NCI-H128 (cell line): ENCODE measurements around the gene TBC1D3B.
"Not testable (repeated sequence)": the region's sequence is repeated elsewhere in the genome, so short reads cannot be mapped to it uniquely, and the experiment has no call there.

ENCODE experiments used
- DNase-seq: peaks from one replicate; lab custom pipeline; 2025; ENCODE audit not compliant: unreplicated experiment; lab: John Stamatoyannopoulos, UW

TBC1D3B gene

GRCh38 chr17:36182176-36183000, 6.0 kb upstream of the TBC1D3B start:
- DNase-seq, result no peak

- DNase-seq, result not testable (repeated sequence)
Observed at GRCh38 chr17:36181446-36182175, 5.2 kb upstream of the TBC1D3B start.

- DNase-seq, result not testable (repeated sequence)
Observed at GRCh38 chr17:36168836-36169235, 7.6 kb downstream of the TBC1D3B start.

GRCh38 chr17:36153895-36154610, 22.4 kb downstream of the TBC1D3B start:
- DNase-seq, result no peak

- no peak for DNase-seq
Observed at GRCh38 chr17:36152639-36153120, 23.8 kb downstream of the TBC1D3B start.

- no peak for DNase-seq
Observed at GRCh38 chr17:36151891-36152638, 24.4 kb downstream of the TBC1D3B start.

GRCh38 chr17:36149296-36149820, 27.1 kb downstream of the TBC1D3B start:
- DNase-seq, result no peak

GRCh38 chr17:36148559-36149295, 27.7 kb downstream of the TBC1D3B start:
- no peak for DNase-seq

- DNase-seq, result no peak
Observed at GRCh38 chr17:36147601-36148000, 28.8 kb downstream of the TBC1D3B start.

- no peak for DNase-seq
Observed at GRCh38 chr17:36144981-36145729, 31.3 kb downstream of the TBC1D3B start.

- no peak for DNase-seq
Observed at GRCh38 chr17:36144014-36144413, 32.4 kb downstream of the TBC1D3B start.

- DNase-seq, result no peak
Observed at GRCh38 chr17:36142806-36143205, 33.6 kb downstream of the TBC1D3B start.

GRCh38 chr17:36142235-36142634, 34.2 kb downstream of the TBC1D3B start:
- no peak for DNase-seq

- DNase-seq, result no peak
Observed at GRCh38 chr17:36136439-36136838, 40.0 kb downstream of the TBC1D3B start.

- no peak for DNase-seq
Observed at GRCh38 chr17:36136036-36136435, 40.4 kb downstream of the TBC1D3B start.

GRCh38 chr17:36135465-36135864, 41.0 kb downstream of the TBC1D3B start:
- no peak for DNase-seq

GRCh38 chr17:36133602-36134236, 42.7 kb downstream of the TBC1D3B start:
- DNase-seq, result no peak

- DNase-seq, result no peak
Observed at GRCh38 chr17:36132421-36132831, 44.0 kb downstream of the TBC1D3B start.

- DNase-seq, result no peak
Observed at GRCh38 chr17:36131931-36132330, 44.5 kb downstream of the TBC1D3B start.
